GM12878 (cell line): Measurements from ENCODE around the gene AGK. TPM values are rescaled to one million over a fixed set of nuclear protein-coding genes. Genes with fewer than 3 reads are reported as not detected.

Experiments used
- ASH2L ChIP-seq: fragments of 300-600, 200-600 bp; sonication (generic); IDR thresholded peaks from 2 replicates; pipeline ENCODE4 v1.6.1; 2017; ENCODE audit warnings: low read depth, mild to moderate bottlenecking, borderline replicate concordance
- BRCA1 ChIP-seq: IDR thresholded peaks from 2 replicates; pipeline ENCODE4 v1.6.1; 2011; ENCODE audit warnings: low read depth, low read length, improper control_type of control experiment
- CHD4 ChIP-seq: fragments of 200-600 bp; sonication (generic); IDR thresholded peaks from 2 replicates; pipeline ENCODE4 v1.6.1; 2016; ENCODE audit warnings: mild to moderate bottlenecking
- GATAD2B ChIP-seq: fragments of 450-650 bp; conservative IDR thresholded peaks from 2 replicates; pipeline ENCODE4 v1.6.1; 2017; ENCODE audit warnings: low read depth, mild to moderate bottlenecking, moderate library complexity
- HCFC1 ChIP-seq: fragments of 150-350 bp; IDR thresholded peaks from 2 replicates; pipeline ENCODE4 v1.6.1; 2014; ENCODE audit warnings: low read length
- MYB ChIP-seq: fragments of 150-350 bp; IDR thresholded peaks from 2 replicates; pipeline ENCODE4 v1.6.1; 2014; ENCODE audit warnings: mild to moderate bottlenecking, low read depth, low read length, borderline replicate concordance
- MYC ChIP-seq: IDR thresholded peaks from 2 replicates; pipeline ENCODE4 v1.6.1; 2011; ENCODE audit warnings: mild to moderate bottlenecking, low read length, moderate library complexity, inconsistent platforms; ENCODE audit not compliant: insufficient read depth, insufficient replicate concordance, insufficient read length, severe bottlenecking
- NFYA ChIP-seq: IDR thresholded peaks from 2 replicates; pipeline ENCODE4 v1.6.1; 2011; ENCODE audit warnings: low read depth, mild to moderate bottlenecking, low read length, improper control_type of control experiment, borderline replicate concordance
- NR2C2 ChIP-seq: IDR thresholded peaks from 2 replicates; pipeline ENCODE4 v1.6.1; 2011; ENCODE audit warnings: borderline replicate concordance, low read depth; ENCODE audit not compliant: control insufficient read depth, insufficient read length
- SMAD5 ChIP-seq: IDR thresholded peaks from 2 replicates; pipeline ENCODE4 v1.6.1; 2016; ENCODE audit warnings: antibody characterized with exemption, low read depth
- STAT1 ChIP-seq: fragments of 450-650 bp; conservative IDR thresholded peaks from 2 replicates; pipeline ENCODE4 v1.6.1; 2014; ENCODE audit warnings: antibody characterized with exemption, mild to moderate bottlenecking
- STAT3 ChIP-seq: IDR thresholded peaks from 2 replicates; pipeline ENCODE4 v1.6.1; 2011; ENCODE audit warnings: low read depth, low read length, improper control_type of control experiment
- SUZ12 ChIP-seq: fragments of 200-600 bp; sonication (generic); IDR thresholded peaks from one replicate; pipeline ENCODE4 v1.6.1; 2018; ENCODE audit warnings: antibody characterized with exemption, mild to moderate bottlenecking; ENCODE audit not compliant: unreplicated experiment
- ZZZ3 ChIP-seq: IDR thresholded peaks from 2 replicates; pipeline ENCODE4 v1.6.1; 2011; ENCODE audit warnings: low read depth; ENCODE audit not compliant: control insufficient read depth, insufficient read length
- polyA plus RNA-seq, 11 experiments: library from polyadenylated mRNA; depleted of rRNA in 4 of 11; unstranded in 6 of 11; stranded (reverse) in 5 of 11; fragments of >200 nt; fragmentation: Nextera tagmentation in 4 of 11; fragmentation: Illumina TruSeq in 1 of 11; extraction: Ambion mirVana in 4 of 11; extraction: Trizol in 1 of 11; gene quantifications; 1 replicate in 1 of 11; 2 replicates in 10 of 11; pipeline versions ENCODE4 v1.2.1 to v1.2.3, GENCODE V29; 2011 to 2016; ENCODE audit warnings: inconsistent platforms in 2 of 11, missing spikeins in 2 of 11, low read depth in 1 of 11
- total RNA-seq, 4 experiments: library from RNA; depleted of rRNA in 3 of 4; stranded (reverse); fragments of >200 nt in 3 of 4; fragmentation: Illumina TruSeq in 1 of 4; extraction: Trizol in 1 of 4; gene quantifications; 2 replicates each; pipeline versions ENCODE4 v1.2.1 to v1.2.3, GENCODE V29; 2013 to 2021
- TF ChIP-seq, protein P1 (sequence below): fragments of 450-650 bp; formaldehyde crosslinking; IDR thresholded peaks from 2 replicates; pipeline ENCODE4 v1.5.0; 2022; ENCODE audit warnings: mild to moderate bottlenecking, missing genetic modification characterization
- TF ChIP-seq, protein P2 (sequence below): fragments of 450-650 bp; conservative IDR thresholded peaks from 2 replicates; pipeline ENCODE4 v1.6.1; 2017; ENCODE audit warnings: mild to moderate bottlenecking, moderate library complexity
- TF ChIP-seq, protein P3 (sequence below): fragments of 450-650 bp; formaldehyde crosslinking; IDR thresholded peaks from 2 replicates; pipeline ENCODE4 v1.4.0; 2022; ENCODE audit warnings: mild to moderate bottlenecking, moderate library complexity
- TF ChIP-seq, protein P4 (sequence below): fragments of 450-650 bp; IDR thresholded peaks from 2 replicates; pipeline ENCODE4 v1.6.1; 2018; ENCODE audit warnings: borderline replicate concordance, mild to moderate bottlenecking; ENCODE audit not compliant: partially characterized antibody

The AGK gene
- total and polyA plus RNA-seq, 10 of the 15 experiments (the other 5 are each of a cell fraction or from before 2014, with no cell fraction given) = 32.5 to 85.6 (median 47.8) TPM

DNA sequence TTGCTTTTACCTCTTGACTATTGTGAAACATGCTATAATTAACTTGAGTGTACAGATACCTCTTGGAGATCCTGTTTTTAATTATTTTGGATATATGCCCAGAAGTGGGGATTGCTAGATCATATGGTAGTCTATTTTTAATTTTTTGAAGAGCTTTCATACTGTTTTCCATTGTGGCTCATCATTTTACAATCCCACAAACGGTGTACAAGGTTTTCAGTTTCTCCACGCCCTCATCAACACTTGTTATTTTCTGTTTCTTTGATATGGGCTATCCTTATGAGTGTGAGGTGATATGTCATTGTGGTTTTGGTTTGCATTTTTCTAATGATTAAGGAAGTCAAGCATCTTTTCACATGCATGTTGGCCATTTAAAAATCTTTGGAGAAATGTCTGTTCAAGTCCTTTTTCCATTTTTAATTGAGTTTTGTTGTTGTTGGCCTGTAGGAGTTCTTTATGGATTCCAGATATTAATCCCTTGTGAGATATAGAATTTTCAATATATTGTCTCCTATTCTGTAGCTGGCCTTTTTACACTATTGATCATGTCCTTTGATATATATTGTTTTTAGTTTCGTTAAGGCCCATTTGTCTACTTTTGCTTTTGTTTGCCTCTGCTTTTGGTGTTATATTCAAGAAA is 7.5 kb downstream of the AGK start (continued):
- TF ChIP-seq, protein P1, sequence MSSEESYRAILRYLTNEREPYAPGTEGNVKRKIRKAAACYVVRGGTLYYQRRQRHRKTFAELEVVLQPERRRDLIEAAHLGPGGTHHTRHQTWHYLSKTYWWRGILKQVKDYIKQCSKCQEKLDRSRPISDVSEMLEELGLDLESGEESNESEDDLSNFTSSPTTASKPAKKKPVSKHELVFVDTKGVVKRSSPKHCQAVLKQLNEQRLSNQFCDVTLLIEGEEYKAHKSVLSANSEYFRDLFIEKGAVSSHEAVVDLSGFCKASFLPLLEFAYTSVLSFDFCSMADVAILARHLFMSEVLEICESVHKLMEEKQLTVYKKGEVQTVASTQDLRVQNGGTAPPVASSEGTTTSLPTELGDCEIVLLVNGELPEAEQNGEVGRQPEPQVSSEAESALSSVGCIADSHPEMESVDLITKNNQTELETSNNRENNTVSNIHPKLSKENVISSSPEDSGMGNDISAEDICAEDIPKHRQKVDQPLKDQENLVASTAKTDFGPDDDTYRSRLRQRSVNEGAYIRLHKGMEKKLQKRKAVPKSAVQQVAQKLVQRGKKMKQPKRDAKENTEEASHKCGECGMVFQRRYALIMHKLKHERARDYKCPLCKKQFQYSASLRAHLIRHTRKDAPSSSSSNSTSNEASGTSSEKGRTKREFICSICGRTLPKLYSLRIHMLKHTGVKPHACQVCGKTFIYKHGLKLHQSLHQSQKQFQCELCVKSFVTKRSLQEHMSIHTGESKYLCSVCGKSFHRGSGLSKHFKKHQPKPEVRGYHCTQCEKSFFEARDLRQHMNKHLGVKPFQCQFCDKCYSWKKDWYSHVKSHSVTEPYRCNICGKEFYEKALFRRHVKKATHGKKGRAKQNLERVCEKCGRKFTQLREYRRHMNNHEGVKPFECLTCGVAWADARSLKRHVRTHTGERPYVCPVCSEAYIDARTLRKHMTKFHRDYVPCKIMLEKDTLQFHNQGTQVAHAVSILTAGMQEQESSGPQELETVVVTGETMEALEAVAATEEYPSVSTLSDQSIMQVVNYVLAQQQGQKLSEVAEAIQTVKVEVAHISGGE (CRISPR knock-in tag) = no peak
- no peak for TF ChIP-seq MYC
- TF ChIP-seq NFYA = no peak
- TF ChIP-seq STAT1 = no peak
- peak; percentile 59; the same call in 1 of the 2 replicates for TF ChIP-seq STAT3
- TF ChIP-seq ASH2L = no peak
- TF ChIP-seq BRCA1 = no peak
- TF ChIP-seq, protein P2, sequence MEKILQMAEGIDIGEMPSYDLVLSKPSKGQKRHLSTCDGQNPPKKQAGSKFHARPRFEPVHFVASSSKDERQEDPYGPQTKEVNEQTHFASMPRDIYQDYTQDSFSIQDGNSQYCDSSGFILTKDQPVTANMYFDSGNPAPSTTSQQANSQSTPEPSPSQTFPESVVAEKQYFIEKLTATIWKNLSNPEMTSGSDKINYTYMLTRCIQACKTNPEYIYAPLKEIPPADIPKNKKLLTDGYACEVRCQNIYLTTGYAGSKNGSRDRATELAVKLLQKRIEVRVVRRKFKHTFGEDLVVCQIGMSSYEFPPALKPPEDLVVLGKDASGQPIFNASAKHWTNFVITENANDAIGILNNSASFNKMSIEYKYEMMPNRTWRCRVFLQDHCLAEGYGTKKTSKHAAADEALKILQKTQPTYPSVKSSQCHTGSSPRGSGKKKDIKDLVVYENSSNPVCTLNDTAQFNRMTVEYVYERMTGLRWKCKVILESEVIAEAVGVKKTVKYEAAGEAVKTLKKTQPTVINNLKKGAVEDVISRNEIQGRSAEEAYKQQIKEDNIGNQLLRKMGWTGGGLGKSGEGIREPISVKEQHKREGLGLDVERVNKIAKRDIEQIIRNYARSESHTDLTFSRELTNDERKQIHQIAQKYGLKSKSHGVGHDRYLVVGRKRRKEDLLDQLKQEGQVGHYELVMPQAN = no peak
- TF ChIP-seq MYB = peak; percentile 78; the same call in 1 of the 2 replicates
- TF ChIP-seq, protein P3, sequence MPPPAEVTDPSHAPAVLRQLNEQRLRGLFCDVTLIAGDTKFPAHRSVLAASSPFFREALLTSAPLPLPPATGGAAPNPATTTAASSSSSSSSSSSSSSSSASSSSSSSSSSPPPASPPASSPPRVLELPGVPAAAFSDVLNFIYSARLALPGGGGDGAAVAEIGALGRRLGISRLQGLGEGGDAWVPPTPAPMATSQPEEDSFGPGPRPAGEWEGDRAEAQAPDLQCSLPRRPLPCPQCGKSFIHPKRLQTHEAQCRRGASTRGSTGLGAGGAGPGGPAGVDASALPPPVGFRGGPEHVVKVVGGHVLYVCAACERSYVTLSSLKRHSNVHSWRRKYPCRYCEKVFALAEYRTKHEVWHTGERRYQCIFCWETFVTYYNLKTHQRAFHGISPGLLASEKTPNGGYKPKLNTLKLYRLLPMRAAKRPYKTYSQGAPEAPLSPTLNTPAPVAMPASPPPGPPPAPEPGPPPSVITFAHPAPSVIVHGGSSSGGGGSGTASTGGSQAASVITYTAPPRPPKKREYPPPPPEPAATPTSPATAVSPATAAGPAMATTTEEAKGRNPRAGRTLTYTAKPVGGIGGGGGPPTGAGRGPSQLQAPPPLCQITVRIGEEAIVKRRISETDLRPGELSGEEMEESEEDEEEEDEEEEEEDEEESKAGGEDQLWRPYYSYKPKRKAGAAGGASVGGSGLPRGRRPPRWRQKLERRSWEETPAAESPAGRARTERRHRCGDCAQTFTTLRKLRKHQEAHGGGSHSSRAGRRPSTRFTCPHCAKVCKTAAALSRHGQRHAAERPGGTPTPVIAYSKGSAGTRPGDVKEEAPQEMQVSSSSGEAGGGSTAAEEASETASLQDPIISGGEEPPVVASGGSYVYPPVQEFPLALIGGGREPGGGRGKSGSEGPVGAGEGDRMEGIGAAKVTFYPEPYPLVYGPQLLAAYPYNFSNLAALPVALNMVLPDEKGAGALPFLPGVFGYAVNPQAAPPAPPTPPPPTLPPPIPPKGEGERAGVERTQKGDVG (CRISPR knock-in tag) = no peak
- TF ChIP-seq GATAD2B = no peak; the same call in 1 of the 2 replicates
- TF ChIP-seq, protein P4, sequence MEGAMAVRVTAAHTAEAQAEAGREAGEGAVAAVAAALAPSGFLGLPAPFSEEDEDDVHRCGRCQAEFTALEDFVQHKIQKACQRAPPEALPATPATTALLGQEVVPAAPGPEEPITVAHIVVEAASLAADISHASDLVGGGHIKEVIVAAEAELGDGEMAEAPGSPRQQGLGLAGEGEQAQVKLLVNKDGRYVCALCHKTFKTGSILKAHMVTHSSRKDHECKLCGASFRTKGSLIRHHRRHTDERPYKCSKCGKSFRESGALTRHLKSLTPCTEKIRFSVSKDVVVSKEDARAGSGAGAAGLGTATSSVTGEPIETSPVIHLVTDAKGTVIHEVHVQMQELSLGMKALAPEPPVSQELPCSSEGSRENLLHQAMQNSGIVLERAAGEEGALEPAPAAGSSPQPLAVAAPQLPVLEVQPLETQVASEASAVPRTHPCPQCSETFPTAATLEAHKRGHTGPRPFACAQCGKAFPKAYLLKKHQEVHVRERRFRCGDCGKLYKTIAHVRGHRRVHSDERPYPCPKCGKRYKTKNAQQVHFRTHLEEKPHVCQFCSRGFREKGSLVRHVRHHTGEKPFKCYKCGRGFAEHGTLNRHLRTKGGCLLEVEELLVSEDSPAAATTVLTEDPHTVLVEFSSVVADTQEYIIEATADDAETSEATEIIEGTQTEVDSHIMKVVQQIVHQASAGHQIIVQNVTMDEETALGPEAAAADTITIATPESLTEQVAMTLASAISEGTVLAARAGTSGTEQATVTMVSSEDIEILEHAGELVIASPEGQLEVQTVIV = no peak
- TF ChIP-seq SUZ12 = no peak
- no peak for TF ChIP-seq CHD4
- TF ChIP-seq HCFC1 = no peak
- TF ChIP-seq SMAD5 = no peak
- no peak for TF ChIP-seq ZZZ3
- no peak for TF ChIP-seq NR2C2
